Activated T-helper 9 cell treated with anti-CD3 and anti-CD28 coated beads, Interleukin-2, amount 50 U/mL, for 16 hours (primary cell): ENCODE measurements around the gene MYB.
"Not testable (repeated sequence)": the region's sequence is repeated elsewhere in the genome, so short reads cannot be mapped to it uniquely, and the experiment has no call there.

Source experiments
- DNase-seq: peaks from one replicate; pipeline ENCODE4 v3.0.0-alpha.2; 2020; ENCODE audit warnings: low read depth

The MYB gene

DNA sequence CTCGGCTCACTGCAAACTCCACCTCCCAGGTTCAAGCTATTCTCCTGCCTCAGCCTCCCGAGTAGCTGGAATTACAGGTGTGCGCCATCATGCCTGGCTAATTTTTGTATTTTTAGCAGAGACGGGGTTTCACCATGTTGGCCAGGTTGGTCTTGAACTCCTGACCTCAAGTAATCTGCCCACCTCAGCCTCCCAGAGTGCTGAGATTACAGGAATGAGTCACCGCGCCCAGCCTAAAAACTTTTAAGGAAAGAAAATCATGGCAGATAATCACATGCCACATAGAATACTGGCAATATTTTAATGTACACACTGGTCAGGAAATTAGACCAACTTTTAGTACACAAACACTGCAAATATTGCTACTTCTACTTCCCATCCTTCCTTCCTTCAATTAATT is 16.7 kb upstream of the MYB start:
- DNase-seq, result not testable (repeated sequence)

GRCh38 chr6:135165031-135165430 is 16.1 kb upstream of the MYB start:
- DNase-seq, result no peak

DNA sequence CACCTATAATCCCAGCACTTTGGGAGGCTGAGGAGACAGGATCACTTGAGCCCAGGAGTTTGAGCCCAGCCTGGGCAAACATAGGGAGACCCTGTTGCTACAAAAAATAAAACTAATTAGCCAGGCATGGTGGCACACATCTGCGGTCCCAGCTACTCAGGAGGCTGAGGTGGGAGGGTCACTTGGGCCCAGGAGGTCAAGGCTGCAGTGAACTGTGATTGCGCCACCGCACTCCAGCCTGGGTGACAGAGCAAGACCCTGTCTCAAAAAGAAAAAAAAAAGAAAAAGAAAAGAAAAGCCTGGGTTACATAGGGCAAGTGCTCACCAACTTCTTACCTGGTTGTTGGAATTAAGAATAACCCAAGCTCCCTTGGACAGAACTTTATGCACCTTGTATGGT is 14.6 kb upstream of the MYB start:
- DNase-seq, result no peak

DNA sequence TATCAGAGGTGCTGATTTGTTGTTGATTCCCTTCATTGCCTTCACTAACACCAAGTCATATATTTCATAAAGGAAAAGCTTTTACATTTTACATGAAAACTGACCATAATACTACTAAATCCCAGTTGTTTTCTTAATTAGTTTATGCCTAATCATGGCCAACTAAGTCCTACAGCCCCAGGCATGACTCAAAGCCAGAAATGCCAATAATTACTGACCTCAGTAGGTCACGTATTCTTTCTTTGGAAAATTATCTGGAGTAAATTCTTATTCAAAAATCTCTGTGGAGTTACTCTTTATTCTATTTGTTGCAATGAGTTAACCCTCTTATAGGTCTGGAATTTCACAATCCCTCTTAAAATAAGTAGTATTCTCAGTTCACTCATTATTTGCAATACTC is 13.5 kb upstream of the MYB start:
- DNase-seq, result no peak

DNA sequence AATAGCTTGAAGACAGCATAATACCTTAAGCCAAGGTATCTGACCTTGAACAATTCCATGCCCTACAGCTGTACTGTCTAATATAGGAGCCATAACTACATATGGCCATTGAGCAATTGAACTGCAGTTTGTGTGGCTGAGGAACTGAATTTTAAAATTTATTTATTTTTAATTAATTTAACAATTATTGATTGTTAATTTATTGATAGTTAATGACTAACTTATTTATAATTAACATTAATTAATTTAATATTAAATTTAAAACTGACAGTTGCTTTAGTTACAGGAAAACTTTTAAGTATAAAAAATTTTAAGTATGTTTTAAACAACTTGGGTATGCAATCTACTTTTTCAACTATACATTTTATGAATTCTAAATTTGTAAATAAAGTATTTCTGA is 12.3 kb upstream of the MYB start:
- DNase-seq, result no peak

DNA sequence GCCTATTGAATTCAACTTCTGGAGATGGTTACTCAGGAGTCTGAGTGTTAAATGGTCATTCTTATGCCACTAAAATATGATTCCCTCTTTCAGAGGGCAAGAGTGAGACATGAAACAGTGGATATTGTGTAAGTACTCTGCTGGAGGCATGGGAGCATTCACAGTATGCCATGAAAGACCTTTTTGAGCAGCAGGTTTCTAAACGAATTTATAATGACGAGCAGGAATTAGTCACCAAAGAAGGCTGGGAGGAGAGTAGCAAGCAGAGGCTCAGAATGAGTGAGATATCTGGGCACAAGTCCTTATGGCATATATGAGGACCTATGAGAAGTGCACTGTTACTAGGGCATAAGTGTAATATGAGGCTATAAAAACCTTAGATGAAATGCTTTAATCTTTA is 10.9 kb upstream of the MYB start:
- no peak for DNase-seq

- no peak for DNase-seq
These were observed 10.3 kb upstream of the MYB start for GRCh38 chr6:135170849-135171248.

- DNase-seq, result no peak
These were observed 7.7 kb upstream of the MYB start for GRCh38 chr6:135173242-135173988.

DNA sequence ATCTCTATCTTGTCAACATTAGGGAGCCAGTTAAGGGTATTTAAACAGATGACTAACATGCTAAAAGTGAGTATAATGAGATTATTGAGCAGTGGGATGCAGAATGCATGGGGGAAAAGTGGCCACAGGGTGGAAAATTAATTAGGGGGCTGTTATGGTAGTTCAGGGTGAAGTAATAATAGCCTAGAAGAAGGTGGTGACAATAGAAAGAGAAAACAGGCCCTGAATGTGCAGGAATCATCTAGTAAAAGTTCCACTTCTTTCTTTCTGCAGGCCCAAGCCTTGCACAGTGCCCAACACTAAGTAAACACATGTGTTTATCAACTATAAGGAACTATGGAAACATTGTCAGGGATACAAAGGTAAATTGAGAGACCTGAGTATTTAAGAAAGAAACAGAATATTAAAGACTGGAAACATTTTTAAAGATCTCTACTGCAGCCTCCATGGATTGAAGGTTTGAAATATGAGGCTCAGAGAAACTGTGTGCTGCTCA is 7.1 kb upstream of the MYB start:
- DNase-seq, result no peak

DNA sequence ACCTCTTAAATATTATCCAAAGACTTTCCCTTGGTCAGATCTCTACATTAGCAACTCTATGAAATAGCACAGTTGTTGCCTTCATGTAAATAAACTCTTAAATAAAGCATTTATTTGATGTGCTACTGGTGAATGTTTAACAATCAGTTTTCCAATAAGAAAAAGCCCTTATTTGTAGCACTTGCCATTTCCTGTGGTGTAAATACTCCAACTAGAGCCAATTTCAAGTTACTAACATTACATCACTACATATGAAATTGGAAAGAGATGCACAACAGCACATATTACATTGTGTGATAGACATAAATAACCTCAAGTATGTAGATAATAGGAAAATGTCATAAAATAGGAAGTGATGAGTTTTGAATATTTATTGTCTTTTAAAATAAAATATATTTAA is 5.0 kb upstream of the MYB start:
- no peak for DNase-seq

GRCh38 chr6:135176464-135176863 is 4.6 kb upstream of the MYB start:
- no peak for DNase-seq

DNA sequence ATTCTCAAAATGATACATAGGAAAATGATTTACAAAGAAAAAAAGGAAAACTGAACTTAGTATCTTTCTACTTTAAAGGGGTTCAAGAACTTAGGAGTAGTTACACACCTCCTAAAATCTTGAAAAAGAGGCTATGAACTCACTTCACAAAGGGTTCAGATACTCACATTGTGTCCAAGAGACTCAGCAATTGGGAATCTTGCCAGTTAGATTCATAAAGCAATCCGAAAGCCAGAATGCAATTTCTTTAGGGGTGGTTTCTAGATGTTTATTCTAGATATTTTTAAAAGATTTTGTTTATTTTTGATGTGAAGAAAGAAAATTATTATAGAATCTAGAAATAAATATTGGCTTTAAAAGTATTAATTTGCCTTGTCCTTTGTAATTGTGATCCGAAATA is 1.7 kb upstream of the MYB start:
- DNase-seq, result no peak

- no peak for DNase-seq
These were observed 1.1 kb upstream of the MYB start for GRCh38 chr6:135179920-135180541.

DNA sequence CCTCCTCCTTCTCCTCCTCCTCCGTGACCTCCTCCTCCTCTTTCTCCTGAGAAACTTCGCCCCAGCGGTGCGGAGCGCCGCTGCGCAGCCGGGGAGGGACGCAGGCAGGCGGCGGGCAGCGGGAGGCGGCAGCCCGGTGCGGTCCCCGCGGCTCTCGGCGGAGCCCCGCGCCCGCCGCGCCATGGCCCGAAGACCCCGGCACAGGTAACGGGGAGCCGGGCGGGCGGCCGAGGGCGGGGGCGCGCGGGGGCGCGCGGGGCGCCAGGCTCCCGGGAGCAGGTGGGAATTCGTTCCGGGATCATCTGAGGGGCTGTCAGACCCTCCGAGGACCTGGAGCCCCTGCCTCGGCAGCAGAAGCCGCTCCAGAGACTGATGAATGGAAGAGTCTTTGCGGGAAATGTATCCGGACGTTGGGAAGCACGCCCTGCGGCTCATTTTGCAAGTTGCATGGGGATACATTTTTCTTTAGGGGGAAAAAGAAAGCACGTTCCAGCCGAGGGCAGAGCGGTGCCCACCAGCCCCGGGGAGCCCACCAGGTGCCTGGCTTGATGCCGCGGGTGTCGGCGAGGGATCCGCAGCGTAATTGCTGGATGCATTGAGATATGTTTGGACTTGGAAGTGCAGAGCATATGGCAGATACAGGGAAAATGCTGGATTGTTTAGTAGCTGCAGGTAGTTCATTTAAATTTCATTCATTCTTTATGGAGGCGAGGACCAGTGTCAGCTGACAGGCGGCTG is 394 bp downstream of the MYB start:
- DNase-seq, result no peak

DNA sequence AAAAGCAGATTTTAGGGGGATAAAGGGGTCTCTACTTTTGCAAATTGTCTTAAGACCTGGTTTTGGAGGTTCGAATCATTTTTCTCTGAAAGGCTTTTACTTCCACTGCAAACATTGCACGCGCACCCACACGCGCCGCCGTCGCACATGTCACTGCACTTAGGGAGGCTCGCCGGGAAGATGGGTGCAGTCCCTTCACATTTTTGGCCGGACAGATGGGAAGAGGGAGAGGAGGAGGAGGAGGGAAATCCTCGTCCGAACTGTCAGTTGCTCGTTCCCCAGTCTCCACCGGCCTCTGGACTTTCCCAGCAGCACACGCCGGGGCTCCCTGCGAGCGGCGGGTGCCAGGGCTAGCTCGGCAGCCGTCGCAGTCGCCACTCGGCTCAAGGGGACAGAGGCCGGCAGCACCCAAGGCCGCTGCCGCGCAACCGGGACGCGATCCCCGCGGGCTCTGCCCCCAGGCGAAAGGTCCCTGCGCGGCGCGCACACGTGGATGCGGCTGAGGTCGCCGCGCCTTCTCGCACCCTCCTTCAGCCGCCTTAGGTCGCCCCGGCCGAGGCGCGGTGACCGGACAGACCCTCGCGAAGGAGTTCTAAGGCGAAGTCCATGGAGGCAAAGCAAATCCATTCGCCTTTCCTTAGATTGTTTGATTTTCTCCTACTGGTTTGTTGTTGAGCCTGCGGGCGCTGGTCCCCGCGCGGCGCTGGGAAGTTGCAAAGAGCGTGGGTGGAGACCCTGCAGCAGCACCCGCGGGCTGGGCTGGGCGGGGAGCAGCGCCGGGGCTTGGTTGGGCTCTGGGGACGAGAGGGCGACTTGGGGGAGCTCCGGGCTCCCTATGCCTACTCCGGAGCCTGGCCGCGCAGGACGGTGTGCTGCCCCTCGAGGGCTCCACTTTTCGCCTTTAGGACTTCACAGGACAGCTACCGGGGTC is 1.2 kb downstream of the MYB start:
- no peak for DNase-seq

DNA sequence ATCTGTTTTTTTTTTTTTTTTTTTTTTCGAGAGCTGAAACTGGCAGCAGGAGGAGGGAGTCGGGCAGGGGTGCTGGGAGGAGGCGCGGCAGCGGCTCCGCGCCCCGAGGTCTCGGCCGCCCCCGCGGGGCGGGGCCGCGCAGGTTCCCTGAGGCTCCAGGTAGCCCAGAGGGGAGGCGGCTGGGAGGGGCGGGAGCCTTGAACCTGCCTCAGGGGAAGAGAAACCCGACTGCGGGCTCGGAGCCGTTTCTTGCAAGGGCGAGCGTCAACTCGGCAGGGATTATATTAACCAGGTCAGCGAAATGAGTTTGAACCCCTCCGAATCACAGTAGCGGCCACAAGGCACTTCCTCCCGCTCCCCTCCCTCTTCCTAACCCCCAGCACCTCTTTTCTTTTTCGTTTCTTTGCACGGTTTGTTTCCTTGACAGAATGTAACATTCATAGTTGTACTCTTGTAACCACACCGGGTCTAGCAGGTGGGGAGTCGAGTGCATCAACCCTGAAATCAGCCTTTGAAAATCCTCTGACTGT is 2.0 kb downstream of the MYB start:
- DNase-seq, result peak; percentile 56

GRCh38 chr6:135183532-135184440 is 2.7 kb downstream of the MYB start:
- DNase-seq, result peak; percentile 62

- no peak for DNase-seq
These were observed 4.4 kb downstream of the MYB start for GRCh38 chr6:135185483-135185882.

DNA sequence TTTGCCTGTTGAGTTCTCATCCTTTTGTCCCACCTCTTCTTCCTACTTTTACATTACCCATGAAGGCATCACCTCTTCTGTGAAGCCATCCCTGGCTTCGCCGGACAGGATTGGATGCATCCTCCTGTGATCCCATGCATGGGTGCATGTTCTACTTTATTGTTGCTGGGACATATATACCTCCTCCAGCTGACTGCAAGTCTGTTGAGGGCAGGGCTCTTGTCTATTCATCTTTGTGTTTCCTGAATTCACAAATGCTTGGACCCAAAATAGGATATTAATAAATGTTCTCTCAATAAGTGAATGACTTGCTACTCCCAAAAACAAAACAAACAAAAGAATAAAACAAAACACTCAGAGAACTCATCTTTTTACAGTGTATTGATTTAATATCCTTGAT is 5.1 kb downstream of the MYB start:
- DNase-seq, result no peak

GRCh38 chr6:135187372-135187771 is 6.3 kb downstream of the MYB start:
- no peak for DNase-seq

DNA sequence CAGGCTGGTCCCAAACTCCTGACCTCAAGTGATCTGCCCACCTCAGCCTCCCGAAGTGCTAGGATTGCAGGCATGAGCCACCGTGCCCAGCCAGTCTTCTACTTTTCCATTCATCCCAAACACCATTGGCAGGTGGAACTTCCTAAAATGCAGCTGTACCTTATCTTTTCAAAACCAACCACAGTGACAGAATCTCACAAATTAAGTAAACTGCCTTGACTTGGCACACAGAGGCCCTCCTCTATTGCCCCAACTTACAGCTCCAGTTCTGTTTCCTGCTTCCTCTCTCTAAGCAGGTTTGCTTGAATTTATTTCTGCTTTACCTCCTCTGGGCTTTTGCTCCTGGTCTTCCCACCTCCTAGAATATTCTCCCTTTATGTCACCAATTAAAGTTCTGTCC is 7.6 kb downstream of the MYB start:
- DNase-seq, result no peak
